Tibial nerve (tissue), 4 donors: ENCODE data around the gene CASKIN2. TPM values are rescaled to one million over a fixed set of nuclear protein-coding genes. Genes with fewer than 3 reads are reported as not detected.

Source experiments
- DNase-seq, 2 donors: peaks; one replicate each; pipeline ENCODE4 v3.0.0-alpha.2; 2019; ENCODE audit warnings: low spot score in 2 of 2
- H3K27ac ChIP-seq, 4 donors: fragments of 200-600 bp; sonication (generic) in 3 of 4; one replicate each; pipeline ENCODE4 v1.5.1; 2017 to 2019; ENCODE audit warnings: mild to moderate bottlenecking in 1 of 4
- H3K27me3 ChIP-seq, 2 donors: fragments of 200-600 bp; sonication (generic) in 1 of 2; one replicate each; pipeline versions ENCODE4 v1.5.1 to v1.6.0; 2017 to 2019
- H3K36me3 ChIP-seq, 3 donors: fragments of 200-600 bp; sonication (generic); one replicate each; pipeline ENCODE4 v1.5.1; 2018 to 2019
- H3K4me1 ChIP-seq, 4 donors: fragments of 200-600 bp; sonication (generic) in 3 of 4; one replicate each; pipeline ENCODE4 v1.5.1; 2017 to 2019
- H3K4me3 ChIP-seq, 4 donors: fragments of 200-600 bp; sonication (generic) in 3 of 4; one replicate each; pipeline ENCODE4 v1.5.1; 2017 to 2019; ENCODE audit warnings: mild to moderate bottlenecking in 1 of 4, moderate library complexity in 1 of 4
- H3K9me3 ChIP-seq, 4 donors: fragments of 200-600 bp; sonication (generic) in 3 of 4; one replicate each; pipeline ENCODE4 v1.5.1; 2017 to 2019
- EP300 ChIP-seq, 2 donors: sonication (generic); formaldehyde crosslinking; IDR thresholded peaks; one replicate each; pipeline ENCODE4 v1.6.1; 2017; ENCODE audit warnings: antibody characterized with exemption in 2 of 2, mild to moderate bottlenecking in 1 of 2
- POLR2A ChIP-seq, 2 donors: fragments of 450-650 bp; IDR thresholded peaks; one replicate each; pipeline ENCODE4 v1.6.1; 2017; ENCODE audit warnings: antibody characterized with exemption in 2 of 2, mild to moderate bottlenecking in 2 of 2, moderate library complexity in 2 of 2
- WGBS, 2 donors: methylation state at CpG; one replicate each; pipeline ENCODE4 v1.1.5; 2018; 5-methylcytosine and 5-hydroxymethylcytosine counted together
- total RNA-seq, 4 donors: library from RNA; depleted of rRNA; stranded (reverse); fragments of >200 nt; gene quantifications; one replicate each; pipeline ENCODE4 v1.1.0, GENCODE V29; 2016
- TF ChIP-seq, protein P1 (sequence below), 5 experiments: fragments of 200-600 bp in 3 of 5; fragments of 450-650 bp in 2 of 5; sonication (generic) in 3 of 5; IDR thresholded peaks; one replicate each; pipeline ENCODE4 v1.5.1; 2016 to 2019; ENCODE audit warnings: antibody characterized with exemption in 5 of 5, mild to moderate bottlenecking in 3 of 5, moderate library complexity in 2 of 5

The CASKIN2 gene
- total RNA-seq, 4 donors from 2014 or later = 36.0 to 59.0 (median 51.3) TPM

GRCh38 chr17:75511610-75512575, 3.4 kb downstream of the CASKIN2 start:
- peak overlapping the region; percentile 53 to 97 (median 90) for H3K27ac ChIP-seq
- no peaks in the 10 kb centered on the region for H3K9me3 ChIP-seq
- no peaks in the 10 kb centered on the region for H3K27me3 ChIP-seq
- peak overlapping the region in 2 of 4 donors; percentile 12 to 98 for H3K4me3 ChIP-seq
- H3K36me3 ChIP-seq = peaks cover 0 to 13% (median 0%) of the 10 kb centered on the region in 3 donors
- H3K4me1 ChIP-seq = peaks cover 2 to 80% (median 68%) of the 10 kb centered on the region in 4 donors
- no peak for TF ChIP-seq EP300 (IDR thresholded peaks at IDR 0.05)
- TF ChIP-seq, protein P1, sequence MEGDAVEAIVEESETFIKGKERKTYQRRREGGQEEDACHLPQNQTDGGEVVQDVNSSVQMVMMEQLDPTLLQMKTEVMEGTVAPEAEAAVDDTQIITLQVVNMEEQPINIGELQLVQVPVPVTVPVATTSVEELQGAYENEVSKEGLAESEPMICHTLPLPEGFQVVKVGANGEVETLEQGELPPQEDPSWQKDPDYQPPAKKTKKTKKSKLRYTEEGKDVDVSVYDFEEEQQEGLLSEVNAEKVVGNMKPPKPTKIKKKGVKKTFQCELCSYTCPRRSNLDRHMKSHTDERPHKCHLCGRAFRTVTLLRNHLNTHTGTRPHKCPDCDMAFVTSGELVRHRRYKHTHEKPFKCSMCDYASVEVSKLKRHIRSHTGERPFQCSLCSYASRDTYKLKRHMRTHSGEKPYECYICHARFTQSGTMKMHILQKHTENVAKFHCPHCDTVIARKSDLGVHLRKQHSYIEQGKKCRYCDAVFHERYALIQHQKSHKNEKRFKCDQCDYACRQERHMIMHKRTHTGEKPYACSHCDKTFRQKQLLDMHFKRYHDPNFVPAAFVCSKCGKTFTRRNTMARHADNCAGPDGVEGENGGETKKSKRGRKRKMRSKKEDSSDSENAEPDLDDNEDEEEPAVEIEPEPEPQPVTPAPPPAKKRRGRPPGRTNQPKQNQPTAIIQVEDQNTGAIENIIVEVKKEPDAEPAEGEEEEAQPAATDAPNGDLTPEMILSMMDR (IDR thresholded peaks at IDR 0.05) = no peak
- TF ChIP-seq POLR2A (IDR thresholded peaks at IDR 0.05) = no peak
- 40 to 55% methylated on average over 11 of the region's 13 CpGs for WGBS, 2 donors
- DNase-seq = no peak

DNA sequence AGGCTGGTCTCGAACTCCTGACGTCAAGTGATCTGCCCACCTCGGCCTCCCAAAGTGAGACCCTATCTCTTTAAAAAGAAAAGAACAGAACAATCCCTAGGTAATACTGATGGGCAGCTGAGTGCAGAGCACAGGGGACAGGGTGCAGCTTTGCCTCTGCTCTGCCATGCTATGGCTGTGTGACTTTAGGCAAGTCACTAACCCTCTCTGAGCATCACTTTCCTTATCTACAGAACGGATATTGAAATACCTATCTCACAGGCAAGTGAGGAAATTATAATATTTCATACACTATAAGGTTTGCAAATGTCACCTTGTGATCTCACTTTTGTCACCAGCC, 4.1 kb downstream of the CASKIN2 start:
- Histone ChIP-seq H3K4me1 (peaks cover 2 to 84% (median 70%) of the 10 kb centered on the region in 4 donors), H3K36me3 (peaks cover 0 to 20% (median 0%) of the 10 kb centered on the region in 3 donors), H3K27ac (peak overlapping the region; percentile 53 to 97 (median 90)), H3K9me3 (no peaks in the 10 kb centered on the region), H3K27me3 (no peaks in the 10 kb centered on the region), H3K4me3 (peak overlapping the region in 1 of 4 donors; percentile 98)
- no peak for DNase-seq
- WGBS, 2 donors = 71 to 78% methylated on average over 4 of the region's 4 CpGs
- TF ChIP-seq EP300 (IDR thresholded peaks at IDR 0.05) (no peak), POLR2A (IDR thresholded peaks at IDR 0.05) (no peak)
- TF ChIP-seq, protein P1 (IDR thresholded peaks at IDR 0.05) = no peak

DNA sequence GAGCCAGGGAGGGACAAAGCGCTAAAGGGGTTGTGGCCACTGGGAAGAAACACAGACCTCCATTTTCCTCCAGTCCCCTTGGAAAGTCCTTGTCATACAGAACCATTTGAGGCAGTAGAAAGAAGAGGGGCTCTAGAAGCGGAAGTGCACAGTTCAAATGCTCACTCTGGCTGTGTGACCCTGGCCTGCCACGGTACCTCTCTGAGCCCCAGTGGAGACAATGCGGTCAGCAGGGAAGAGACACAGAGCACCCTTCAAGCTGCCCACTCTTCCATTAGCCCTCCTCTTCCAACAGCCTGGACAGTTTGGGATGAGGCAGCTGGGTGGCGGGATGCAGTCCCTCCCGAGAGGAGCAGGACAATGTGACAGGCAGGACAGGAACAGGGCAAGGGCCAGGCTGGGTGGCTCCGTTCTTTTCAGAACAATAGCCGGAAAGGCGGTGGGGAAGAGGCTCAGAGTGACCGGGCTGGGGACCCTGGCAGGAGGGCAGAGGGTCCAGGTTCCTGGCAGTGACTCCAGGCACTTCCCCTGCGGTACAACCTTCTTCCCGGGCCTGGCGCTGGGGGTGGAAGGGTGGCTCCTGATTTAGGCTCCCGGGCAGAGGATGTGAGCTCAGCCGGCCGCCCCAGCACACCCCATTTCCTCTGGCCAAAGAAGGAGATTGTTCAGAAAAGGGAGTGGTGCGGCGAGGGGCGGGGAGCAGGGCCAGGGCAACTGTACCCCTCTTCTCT, 5.6 kb downstream of the CASKIN2 start:
- no peak for DNase-seq
- Histone ChIP-seq H3K4me1 (peaks cover 2 to 95% (median 67%) of the 10 kb centered on the region in 4 donors), H3K27me3 (no peaks in the 10 kb centered on the region), H3K36me3 (peaks cover 0 to 35% (median 0%) of the 10 kb centered on the region in 3 donors), H3K9me3 (no peaks in the 10 kb centered on the region), H3K27ac (peak overlapping the region; percentile 60 to 97 (median 88)), H3K4me3 (peak overlapping the region in 2 of 4 donors; percentile 7 to 45)
- TF ChIP-seq POLR2A (IDR thresholded peaks at IDR 0.05) (no peak), EP300 (IDR thresholded peaks at IDR 0.05) (no peak)
- TF ChIP-seq, protein P1 (IDR thresholded peaks at IDR 0.05) = no peak
- WGBS, 2 donors = 50 to 52% methylated on average over 10 to 19 of the region's 19 CpGs

DNA sequence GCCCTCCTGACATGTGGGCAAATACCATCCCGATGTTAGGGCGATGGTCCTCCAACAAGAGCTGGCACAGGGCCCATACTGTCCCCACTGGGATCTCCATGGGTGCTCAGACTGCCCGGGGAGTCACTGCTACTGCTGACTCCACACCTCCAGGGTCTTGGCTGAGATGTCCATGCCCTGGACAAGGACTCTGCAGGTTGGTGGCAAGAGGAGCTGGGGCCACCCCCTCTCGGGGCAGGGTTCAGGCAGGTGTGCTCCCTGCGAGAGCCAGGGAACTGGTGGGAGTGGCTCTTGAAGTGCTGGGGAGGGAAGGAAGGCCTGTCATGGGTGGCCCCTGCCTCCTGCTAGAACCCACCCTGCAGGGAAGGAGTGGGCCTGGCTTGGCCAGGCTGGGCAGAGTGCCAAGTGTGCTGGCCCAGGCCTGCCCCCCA, 6.4 kb downstream of the CASKIN2 start:
- peak overlapping the region; percentile 60 to 97 (median 88) for H3K27ac ChIP-seq
- WGBS, 2 donors = 24 to 78% methylated on average over 2 to 4 of the region's 5 CpGs
- H3K4me3 ChIP-seq = peak overlapping the region in 1 of 4 donors; percentile 45
- no peaks in the 10 kb centered on the region for H3K9me3 ChIP-seq
- peaks cover 2 to 95% (median 60%) of the 10 kb centered on the region in 4 donors for H3K4me1 ChIP-seq
- H3K27me3 ChIP-seq = no peaks in the 10 kb centered on the region
- no peak for TF ChIP-seq POLR2A (IDR thresholded peaks at IDR 0.05)
- TF ChIP-seq EP300 (IDR thresholded peaks at IDR 0.05) = no peak
- TF ChIP-seq, protein P1 (IDR thresholded peaks at IDR 0.05) = no peak
- DNase-seq = no peak
- peaks cover 0 to 43% (median 0%) of the 10 kb centered on the region in 3 donors for H3K36me3 ChIP-seq
